HG02763 (cell line): Measurements from ENCODE around the gene PKDREJ.
A peak's percentile ranks its signal among the peaks of the same experiment; 100 is the strongest.

ENCODE experiments used
- ATAC-seq: cut with Tn5 transposase; IDR thresholded peaks from one replicate; pipeline ENCODE4 v1.9.1; 2021; ENCODE audit warnings: mild to moderate bottlenecking, moderate library complexity; ENCODE audit not compliant: unreplicated experiment

The PKDREJ gene

GRCh38 chr22:46289244-46289891, 26.2 kb upstream of the PKDREJ start:
- no peak for ATAC-seq

GRCh38 chr22:46288846-46289243, 25.7 kb upstream of the PKDREJ start:
- no peak for ATAC-seq

- peak; percentile 55 for ATAC-seq
These were observed 25.0 kb upstream of the PKDREJ start for GRCh38 chr22:46287873-46288751.

- ATAC-seq: no peak
These were observed 24.1 kb upstream of the PKDREJ start for GRCh38 chr22:46286941-46287872.

- ATAC-seq: no peak
These were observed 22.9 kb upstream of the PKDREJ start for GRCh38 chr22:46286006-46286405.

- no peak for ATAC-seq
These were observed 18.9 kb upstream of the PKDREJ start for GRCh38 chr22:46281866-46282678.

- ATAC-seq: no peak
These were observed 18.0 kb upstream of the PKDREJ start for GRCh38 chr22:46280999-46281623.

GRCh38 chr22:46280063-46280817, 17.1 kb upstream of the PKDREJ start:
- ATAC-seq: no peak

- ATAC-seq: no peak
These were observed 15.8 kb upstream of the PKDREJ start for GRCh38 chr22:46278656-46279645.

GRCh38 chr22:46276563-46276962, 13.4 kb upstream of the PKDREJ start:
- ATAC-seq: no peak

- no peak for ATAC-seq
These were observed 12.4 kb upstream of the PKDREJ start for GRCh38 chr22:46275455-46276122.

GRCh38 chr22:46274381-46274780, 11.2 kb upstream of the PKDREJ start:
- ATAC-seq: no peak

GRCh38 chr22:46273432-46274148, 10.4 kb upstream of the PKDREJ start:
- ATAC-seq: no peak

- no peak for ATAC-seq
These were observed 9.8 kb upstream of the PKDREJ start for GRCh38 chr22:46272762-46273431.

- no peak for ATAC-seq
These were observed 9.1 kb upstream of the PKDREJ start for GRCh38 chr22:46272196-46272595.

GRCh38 chr22:46269564-46269963, 6.4 kb upstream of the PKDREJ start:
- no peak for ATAC-seq
